NB4 (cell line): ENCODE data around the gene SNUPN.

ENCODE experiments used
- DNase-seq: peaks from one replicate; pipeline ENCODE4 v3.0.0; 2010; ENCODE audit warnings: low read depth
- H3K4me3 ChIP-seq: one replicate; pipeline ENCODE4 v1.5.1; 2011; ENCODE audit warnings: mild to moderate bottlenecking, low read depth, low read length, moderate library complexity
- CTCF ChIP-seq: IDR thresholded peaks from one replicate; pipeline ENCODE4 v1.5.1; 2012; ENCODE audit warnings: low read depth, low read length
- MYC ChIP-seq: IDR thresholded peaks from 2 replicates; pipeline ENCODE4 v1.6.1; 2011; ENCODE audit warnings: low read depth, low read length
- POLR2A ChIP-seq: IDR thresholded peaks from 2 replicates; pipeline ENCODE4 v1.6.1; 2011; ENCODE audit warnings: mild to moderate bottlenecking; ENCODE audit not compliant: insufficient read length; ENCODE audit errors: extremely low read depth
- TF ChIP-seq, protein P1 (sequence below): IDR thresholded peaks from 2 replicates; pipeline ENCODE4 v1.6.1; 2011; ENCODE audit warnings: low read depth, low read length

The SNUPN gene

GRCh38 chr15:75620841-75621391 is 4.6 kb downstream of the SNUPN start:
- DNase-seq, result peak; percentile 56
- TF ChIP-seq POLR2A (no peak), CTCF (no peak), MYC (no peak)
- TF ChIP-seq, protein P1, sequence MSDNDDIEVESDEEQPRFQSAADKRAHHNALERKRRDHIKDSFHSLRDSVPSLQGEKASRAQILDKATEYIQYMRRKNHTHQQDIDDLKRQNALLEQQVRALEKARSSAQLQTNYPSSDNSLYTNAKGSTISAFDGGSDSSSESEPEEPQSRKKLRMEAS, result no peak
- no peak overlapping the region for H3K4me3 ChIP-seq

DNA sequence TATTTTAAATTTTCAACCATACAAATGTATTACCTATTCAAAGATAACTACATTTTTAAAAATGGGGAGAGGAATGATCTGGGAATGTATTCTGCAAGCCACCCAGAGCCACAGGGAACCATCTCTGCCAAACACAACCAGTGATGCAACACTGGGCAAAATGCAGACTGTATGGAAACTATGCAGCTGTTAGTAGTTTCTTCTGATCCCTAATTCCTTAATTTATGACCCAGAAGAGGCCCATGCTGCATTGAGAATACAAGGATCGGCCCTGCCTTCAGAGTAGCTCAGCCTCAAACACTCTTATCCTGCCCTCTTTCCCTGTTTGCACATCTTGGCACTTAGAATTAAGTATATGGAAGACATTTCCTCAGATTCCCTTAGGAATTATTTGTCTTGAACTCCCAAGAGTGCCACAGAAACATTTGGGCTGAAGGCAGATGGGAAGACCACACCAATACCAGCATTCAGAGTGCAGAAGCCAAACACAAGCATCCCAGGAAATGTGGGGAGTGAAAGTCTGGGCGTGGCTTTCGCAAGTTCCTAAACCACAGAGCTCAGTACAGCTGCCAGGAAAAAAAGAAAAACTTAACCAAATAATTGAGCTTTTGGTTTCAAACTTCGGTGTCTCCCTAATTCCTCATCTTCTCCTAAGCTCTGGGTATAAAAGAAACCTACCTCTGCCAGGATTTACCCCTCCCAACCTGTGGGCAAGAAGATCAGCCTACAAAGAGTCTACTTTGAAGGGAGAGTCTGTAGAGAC is 5.3 kb downstream of the SNUPN start:
- TF ChIP-seq CTCF, result no peak
- TF ChIP-seq MYC, result no peak
- TF ChIP-seq POLR2A, result no peak
- TF ChIP-seq, protein P1, result no peak
- peak; percentile 62 for DNase-seq
- H3K4me3 ChIP-seq, result no peak overlapping the region

DNA sequence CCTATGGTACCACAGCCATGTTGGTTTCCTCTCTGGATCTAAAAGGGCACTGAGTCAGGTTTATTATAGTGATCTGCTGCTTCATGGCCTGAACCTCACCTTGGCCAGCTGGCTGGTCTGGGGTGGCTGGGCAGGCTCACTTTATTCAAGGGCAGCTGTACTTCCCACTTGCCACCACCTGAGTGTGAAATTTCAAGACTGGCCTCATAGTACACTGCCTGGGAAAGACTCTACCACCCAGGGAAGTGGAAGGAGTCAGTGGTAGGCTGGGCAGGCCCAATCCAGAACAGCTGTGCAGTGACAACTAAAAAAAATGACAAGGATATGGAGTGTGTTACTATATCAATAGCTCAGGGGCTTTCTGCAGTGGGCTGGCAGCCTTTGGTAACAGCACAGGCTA is 8.8 kb downstream of the SNUPN start:
- TF ChIP-seq MYC, result no peak
- TF ChIP-seq CTCF, result no peak
- TF ChIP-seq, protein P1, result no peak
- TF ChIP-seq POLR2A, result no peak
- DNase-seq, result no peak
- no peak overlapping the region for H3K4me3 ChIP-seq

DNA sequence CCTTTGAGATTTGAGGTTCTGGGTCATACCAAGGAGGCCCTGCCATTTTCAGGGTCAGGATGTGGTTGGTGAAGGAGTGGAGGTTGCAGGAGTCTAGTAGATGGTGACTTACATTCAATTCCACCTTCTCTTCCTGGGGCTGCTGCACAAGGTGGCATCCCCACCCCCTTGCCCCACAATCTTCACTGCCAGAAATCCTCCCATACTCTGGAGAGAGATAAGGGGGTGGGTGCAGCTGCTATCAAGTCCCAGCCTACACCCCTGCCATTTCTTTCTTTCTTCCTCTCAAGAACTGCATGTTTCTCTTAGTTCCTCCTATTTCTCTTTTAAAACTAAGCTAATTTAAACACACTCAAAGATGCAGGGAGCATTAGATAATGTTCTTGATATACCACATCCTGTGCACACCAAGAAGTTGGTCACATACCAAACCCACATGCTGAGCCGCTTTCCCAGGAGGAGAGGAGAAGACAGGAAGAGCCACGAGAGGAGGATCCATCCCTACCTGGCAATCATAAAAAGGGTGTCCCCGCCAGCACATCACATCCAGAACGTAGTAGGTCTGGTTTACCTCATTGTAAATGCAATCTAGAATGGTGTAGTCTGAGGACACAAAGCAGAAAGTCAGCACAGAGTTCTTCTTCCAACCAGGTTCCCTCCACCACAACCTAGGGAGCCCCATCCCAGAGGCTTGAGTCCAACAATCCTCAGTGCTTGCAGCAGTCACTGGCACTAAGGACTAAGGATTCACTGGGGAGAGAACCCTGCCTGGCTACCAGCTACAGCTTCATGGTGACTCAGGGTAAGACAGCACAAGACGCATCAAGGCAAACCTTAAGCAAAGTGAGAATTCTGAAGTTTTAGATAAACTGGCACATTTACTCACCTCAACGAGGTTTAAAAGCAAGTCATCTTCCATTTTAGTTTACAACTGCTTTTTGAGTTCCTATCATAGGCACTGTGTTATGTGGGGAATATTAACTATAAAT is 18.5 kb downstream of the SNUPN start:
- no peak overlapping the region for H3K4me3 ChIP-seq
- TF ChIP-seq CTCF (no peak), POLR2A (no peak), MYC (no peak)
- TF ChIP-seq, protein P1, result no peak
- peak; percentile 36 for DNase-seq

GRCh38 chr15:75606026-75606425 is 19.5 kb downstream of the SNUPN start:
- DNase-seq, result no peak
- TF ChIP-seq CTCF (no peak), POLR2A (no peak), MYC (no peak)
- TF ChIP-seq, protein P1, result no peak
- no peak overlapping the region for H3K4me3 ChIP-seq
